ENCODE results near the gene SLX9.

- TF ChIP-seq EZH2 (IDR thresholded peaks at IDR 0.05; ENCODE audit: borderline replicate concordance, low read length) (no peak), CTCF (IDR thresholded peaks at IDR 0.05; ENCODE audit: low read length) (no peak)
Observed at GRCh38 chr21:44934797-44935532, 4.9 kb upstream of the SLX9 start.
